ENCODE data around the gene ENPEP. TPM values are rescaled to one million over a fixed set of nuclear protein-coding genes. Genes with fewer than 3 reads are reported as not detected.

Gene ENPEP
- total and polyA plus RNA-seq, 10 of the 15 experiments (the other 5 are each of a cell fraction or from before 2014, with no cell fraction given) = 0.03 TPM; not detected in 9

GRCh38 chr4:110493520-110493919 lies 17.6 kb downstream of the ENPEP start:
- ChIA-PET SMC1A (ENCODE audit: uncharacterized antibody, unreplicated experiment) (interaction anchor here (0.9 kb wide), 1 partner anchor 9 kb away, joined by 3 read pairs; no protein-coding TSS in a partner anchor), RAD21 (ENCODE audit: unreplicated experiment) (no interaction called here), POLR2A (no interaction called here), CTCF (interaction anchor here (1.2 kb wide), 1 partner anchor 10 kb away, joined by 3 read pairs; no protein-coding TSS in a partner anchor)
- in situ Hi-C loops (cut with MboI) = no loop called here
- Histone ChIP-seq H3K9me3 (replicated peaks; ENCODE audit: control insufficient read depth, insufficient read depth, low read length) (no peaks in the 10 kb centered on the region), H3K79me2 (ENCODE audit: control insufficient read depth, insufficient read depth, low read length) (no peaks in the 10 kb centered on the region), H3K36me3 (ENCODE audit: control insufficient read depth in 2 of 2, insufficient read depth in 2 of 2, low read length in 1 of 2) (no peaks in the 10 kb centered on the region), H3K9ac (ENCODE audit: control insufficient read depth, insufficient read depth, low read length) (no peak overlapping the region), H3K27ac (ENCODE audit: control insufficient read depth, insufficient read depth) (no peak overlapping the region), H4K20me1 (ENCODE audit: control insufficient read depth, insufficient read depth) (no peaks in the 10 kb centered on the region), H3K27me3 (replicated peaks in 1 of 2; ENCODE audit: control insufficient read depth in 2 of 2, insufficient read depth in 2 of 2, low read length in 1 of 2) (no peaks in the 10 kb centered on the region), H3K4me3 (no peak overlapping the region), H3K4me2 (ENCODE audit: control insufficient read depth, insufficient read depth) (no peak overlapping the region), H3K4me1 (ENCODE audit: control insufficient read depth, insufficient read depth, low read length) (no peaks in the 10 kb centered on the region), H2AFZ (ENCODE audit: control insufficient read depth, low read depth, low read length) (no peak overlapping the region)
- intact Hi-C loops (cut with micrococcal nuclease; ENCODE audit: unreplicated experiment) = no loop called here
- no peak for FAIRE-seq
- BruUV-seq (replicated peaks) = no TSS peak
- no peak for DNase-seq (ENCODE audit: low read depth, low spot score)
- no peak for ATAC-seq
- WGBS (ENCODE audit: insufficient coverage, insufficient replicate concordance, low lambda C conversion rate, missing lambda C conversion rate) = 18% methylated on average over 1 of the region's 1 CpG
- TF ChIP-seq RB1 (IDR thresholded peaks at IDR 0.05; ENCODE audit: borderline replicate concordance) (no peak), MTA3 (IDR thresholded peaks at IDR 0.05; ENCODE audit: borderline replicate concordance, low read length) (no peak), WRNIP1 (IDR thresholded peaks at IDR 0.05; ENCODE audit: borderline replicate concordance, low read depth, low read length) (no peak), TCF3 (IDR thresholded peaks at IDR 0.05; ENCODE audit: borderline replicate concordance, insufficient read depth, low read depth, low read length) (no peak), CEBPZ (IDR thresholded peaks at IDR 0.05; ENCODE audit: low read depth, low read length) (no peak), ZBED1 (IDR thresholded peaks at IDR 0.05; ENCODE audit: borderline replicate concordance) (no peak), PAX8 (IDR thresholded peaks at IDR 0.05) (no peak), BACH1 (IDR thresholded peaks at IDR 0.05; ENCODE audit: borderline replicate concordance) (no peak), SMAD5 (IDR thresholded peaks at IDR 0.05; ENCODE audit: low read depth) (no peak), CBX3 (IDR thresholded peaks at IDR 0.05; ENCODE audit: borderline replicate concordance, low read depth) (no peak), FOS (IDR thresholded peaks at IDR 0.05; ENCODE audit: borderline replicate concordance, extremely low read depth, insufficient read length) (no peak), GATAD2B (conservative IDR thresholded peaks at IDR 0.05; ENCODE audit: low read depth) (no peak), ESRRA (IDR thresholded peaks at IDR 0.05; ENCODE audit: low read length) (no peak), KLF5 (IDR thresholded peaks at IDR 0.05; ENCODE audit: partially characterized antibody) (no peak), RCOR1 (conservative IDR thresholded peaks at IDR 0.05; ENCODE audit: low read depth, low read length) (no peak)
- TF ChIP-seq, protein P1, sequence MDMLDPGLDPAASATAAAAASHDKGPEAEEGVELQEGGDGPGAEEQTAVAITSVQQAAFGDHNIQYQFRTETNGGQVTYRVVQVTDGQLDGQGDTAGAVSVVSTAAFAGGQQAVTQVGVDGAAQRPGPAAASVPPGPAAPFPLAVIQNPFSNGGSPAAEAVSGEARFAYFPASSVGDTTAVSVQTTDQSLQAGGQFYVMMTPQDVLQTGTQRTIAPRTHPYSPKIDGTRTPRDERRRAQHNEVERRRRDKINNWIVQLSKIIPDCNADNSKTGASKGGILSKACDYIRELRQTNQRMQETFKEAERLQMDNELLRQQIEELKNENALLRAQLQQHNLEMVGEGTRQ (IDR thresholded peaks at IDR 0.05; ENCODE audit: borderline replicate concordance, low read depth, low read length) = no peak
- TF ChIP-seq, protein P2, sequence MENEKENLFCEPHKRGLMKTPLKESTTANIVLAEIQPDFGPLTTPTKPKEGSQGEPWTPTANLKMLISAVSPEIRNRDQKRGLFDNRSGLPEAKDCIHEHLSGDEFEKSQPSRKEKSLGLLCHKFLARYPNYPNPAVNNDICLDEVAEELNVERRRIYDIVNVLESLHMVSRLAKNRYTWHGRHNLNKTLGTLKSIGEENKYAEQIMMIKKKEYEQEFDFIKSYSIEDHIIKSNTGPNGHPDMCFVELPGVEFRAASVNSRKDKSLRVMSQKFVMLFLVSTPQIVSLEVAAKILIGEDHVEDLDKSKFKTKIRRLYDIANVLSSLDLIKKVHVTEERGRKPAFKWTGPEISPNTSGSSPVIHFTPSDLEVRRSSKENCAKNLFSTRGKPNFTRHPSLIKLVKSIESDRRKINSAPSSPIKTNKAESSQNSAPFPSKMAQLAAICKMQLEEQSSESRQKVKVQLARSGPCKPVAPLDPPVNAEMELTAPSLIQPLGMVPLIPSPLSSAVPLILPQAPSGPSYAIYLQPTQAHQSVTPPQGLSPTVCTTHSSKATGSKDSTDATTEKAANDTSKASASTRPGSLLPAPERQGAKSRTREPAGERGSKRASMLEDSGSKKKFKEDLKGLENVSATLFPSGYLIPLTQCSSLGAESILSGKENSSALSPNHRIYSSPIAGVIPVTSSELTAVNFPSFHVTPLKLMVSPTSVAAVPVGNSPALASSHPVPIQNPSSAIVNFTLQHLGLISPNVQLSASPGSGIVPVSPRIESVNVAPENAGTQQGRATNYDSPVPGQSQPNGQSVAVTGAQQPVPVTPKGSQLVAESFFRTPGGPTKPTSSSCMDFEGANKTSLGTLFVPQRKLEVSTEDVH (IDR thresholded peaks at IDR 0.05; ENCODE audit: low read depth, partially characterized antibody) = no peak

All from GM12878 (cell line).